ENCODE data around the gene SPINK5. TPM values are rescaled to one million over a fixed set of nuclear protein-coding genes. Genes with fewer than 3 reads are reported as not detected.

The SPINK5 gene
- total RNA-seq, 1 experiment from 2014 or later: not detected

DNA sequence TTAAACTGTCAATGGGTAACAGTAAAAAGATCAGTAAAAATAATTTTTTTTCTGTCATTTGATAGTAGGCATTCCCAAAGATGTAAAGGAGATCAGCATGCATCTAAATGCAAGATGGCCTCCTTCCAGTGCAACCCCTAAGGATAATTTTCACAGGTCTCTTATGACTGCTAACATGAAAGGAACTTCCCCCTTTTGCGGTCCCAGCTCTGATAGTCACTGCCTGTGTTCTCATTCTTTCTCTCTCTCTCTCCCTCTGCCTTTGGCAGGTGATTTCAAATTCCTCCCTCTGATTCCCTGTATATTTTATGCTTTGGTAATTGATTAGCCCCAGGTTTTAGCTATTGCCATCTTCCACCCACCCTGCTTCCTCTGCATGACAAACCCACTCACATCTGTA, 113.4 kb downstream of the SPINK5 start:
- DNase-seq (ENCODE audit: low read depth): no peak

DNA sequence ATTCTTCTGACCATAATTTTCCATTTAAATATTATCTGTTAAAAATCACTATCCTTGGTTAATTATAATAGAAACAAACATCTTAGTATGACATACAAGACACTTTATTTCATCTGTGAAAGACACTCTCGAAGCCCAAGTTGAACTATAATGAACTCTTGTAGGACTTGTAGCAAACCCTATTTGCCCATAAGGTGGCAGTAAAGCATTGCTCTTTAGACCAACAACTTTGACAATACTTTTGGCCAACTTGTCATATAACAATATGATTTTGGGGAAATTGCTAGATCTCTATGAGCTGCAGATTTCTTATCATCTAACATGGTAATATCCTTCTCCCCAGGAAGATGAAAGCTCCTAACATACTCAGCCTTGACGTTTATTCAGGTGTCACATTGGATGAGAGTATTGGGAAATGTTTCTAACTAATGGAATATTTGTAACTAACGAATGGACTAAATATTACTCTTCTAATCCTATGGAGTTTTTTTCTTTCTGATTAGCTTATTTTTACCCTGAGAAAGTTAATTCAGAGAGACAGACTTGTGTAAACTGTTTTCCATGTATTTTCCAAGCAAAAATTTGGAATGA, 115.5 kb downstream of the SPINK5 start:
- peak; percentile 51 for DNase-seq (ENCODE audit: low read depth)

DNA sequence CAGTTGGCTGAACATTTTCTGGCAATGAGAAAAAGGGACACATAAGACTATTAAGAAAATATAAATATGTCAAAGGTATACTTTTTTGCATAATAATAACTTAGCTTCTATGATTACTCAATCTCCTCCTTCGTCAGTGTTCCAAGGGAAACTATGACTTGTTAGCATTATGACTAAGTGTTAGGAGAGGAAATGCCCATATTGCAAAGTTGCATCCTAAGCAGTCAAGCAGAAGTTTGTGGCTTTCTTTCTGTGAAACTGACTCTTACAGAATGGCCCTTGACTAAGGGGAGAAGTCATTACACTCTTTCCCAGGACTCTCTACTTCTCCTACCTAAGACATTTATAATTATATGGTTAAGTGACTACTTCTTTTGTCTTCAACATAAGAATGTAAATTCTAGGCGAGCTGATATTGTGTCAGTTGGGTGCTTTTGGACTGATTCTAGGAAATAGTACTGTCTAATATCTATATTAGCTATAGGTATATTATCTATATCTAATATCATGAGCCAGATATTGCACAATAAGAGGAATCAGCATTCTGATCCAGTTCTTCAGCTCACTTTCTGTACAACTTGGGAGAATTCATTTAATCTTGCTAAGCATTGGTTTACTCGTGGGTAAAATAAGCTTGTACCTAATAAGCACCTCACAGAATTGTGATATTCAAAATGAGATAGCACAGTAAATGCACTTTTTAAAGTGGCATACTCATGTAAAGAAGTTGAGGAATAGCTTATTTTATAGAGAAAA, 122.6 kb downstream of the SPINK5 start:
- peak; percentile 70 for DNase-seq (ENCODE audit: low read depth)

Other genes starting within 250 kb of the SPINK5 start
- gene SPINK1, start 232.3 kb upstream of the SPINK5 start, total RNA-seq (2014; rRNA removed; shearing (Covaris generic)): 0.51 TPM in 1 of 2 replicates, not detected in the other
- gene SCGB3A2, start 185.3 kb upstream of the SPINK5 start, total RNA-seq (2014; rRNA removed; shearing (Covaris generic)): not detected in 2 replicates
- gene C5orf46, start 157.4 kb upstream of the SPINK5 start, total RNA-seq (2014; rRNA removed; shearing (Covaris generic)): 2.6 TPM in 1 of 2 replicates, not detected in the other
- not detected in 2 replicates for gene SPINK14, start 104.6 kb downstream of the SPINK5 start, total RNA-seq (2014; rRNA removed; shearing (Covaris generic))
- gene SPINK6, start 139.1 kb downstream of the SPINK5 start, total RNA-seq (2014; rRNA removed; shearing (Covaris generic)): not detected in 2 replicates
- gene MARCOL, start 174.5 kb downstream of the SPINK5 start, total RNA-seq (2014; rRNA removed; shearing (Covaris generic)): not detected in 2 replicates
- gene SPINK13, start 204.8 kb downstream of the SPINK5 start, total RNA-seq (2014; rRNA removed; shearing (Covaris generic)): not detected in 2 replicates
- not detected in 2 replicates for gene SPINK7, start 248.4 kb downstream of the SPINK5 start, total RNA-seq (2014; rRNA removed; shearing (Covaris generic))